ENCODE data around the gene GABBR2.
"Not testable (repeated sequence)": the region's sequence is repeated elsewhere in the genome, so short reads cannot be mapped to it uniquely, and the experiment has no call there.

Gene GABBR2

DNA sequence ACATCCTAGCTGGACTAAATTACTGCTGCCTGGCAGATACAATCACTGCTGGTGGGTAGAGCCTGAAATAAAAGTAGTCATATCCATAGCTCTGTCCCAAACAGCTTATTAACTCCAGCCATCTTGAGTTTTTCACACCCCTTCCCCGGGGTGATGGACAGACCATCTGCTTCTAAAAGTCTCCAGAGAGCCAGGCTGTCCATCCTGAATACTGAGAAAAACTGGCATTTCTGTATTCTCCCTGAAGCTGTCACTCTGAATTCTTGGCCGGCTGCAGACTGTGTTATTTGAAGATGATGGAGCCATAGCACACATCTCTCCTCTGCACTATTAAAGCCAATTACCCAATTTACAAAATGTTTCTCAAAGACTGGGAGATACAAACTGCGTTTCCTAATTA is 118.6 kb downstream of the GABBR2 start:
- Histone ChIP-seq H3K4me1 (ENCODE audit: control insufficient read depth, low read length) (no peaks in the 10 kb centered on the region), H3K9me3 (ENCODE audit: control insufficient read depth, insufficient read depth, low read length) (no peaks in the 10 kb centered on the region), H3K4me3 (ENCODE audit: low read length) (no peak overlapping the region), H3K4me2 (ENCODE audit: low read length) (no peak overlapping the region), H3F3A (ENCODE audit: control insufficient read depth, insufficient read depth) (no peaks in the 10 kb centered on the region), H3K27ac (ENCODE audit: low read depth, low read length) (no peak overlapping the region), H3K27me3 (ENCODE audit: control insufficient read depth, low read length) (no peaks in the 10 kb centered on the region; the same call in 1 of the 2 replicates), H3K79me2 (ENCODE audit: control insufficient read depth, low read length) (no peaks in the 10 kb centered on the region), H3K9me2 (replicated peaks; ENCODE audit: control insufficient read depth, low read length) (no peaks in the 10 kb centered on the region), H4K20me1 (ENCODE audit: control insufficient read depth, insufficient read depth, low read depth, low read length) (no peaks in the 10 kb centered on the region), H3K36me3 (ENCODE audit: control insufficient read depth, low read length) (no peaks in the 10 kb centered on the region)
- TF ChIP-seq, protein P1, sequence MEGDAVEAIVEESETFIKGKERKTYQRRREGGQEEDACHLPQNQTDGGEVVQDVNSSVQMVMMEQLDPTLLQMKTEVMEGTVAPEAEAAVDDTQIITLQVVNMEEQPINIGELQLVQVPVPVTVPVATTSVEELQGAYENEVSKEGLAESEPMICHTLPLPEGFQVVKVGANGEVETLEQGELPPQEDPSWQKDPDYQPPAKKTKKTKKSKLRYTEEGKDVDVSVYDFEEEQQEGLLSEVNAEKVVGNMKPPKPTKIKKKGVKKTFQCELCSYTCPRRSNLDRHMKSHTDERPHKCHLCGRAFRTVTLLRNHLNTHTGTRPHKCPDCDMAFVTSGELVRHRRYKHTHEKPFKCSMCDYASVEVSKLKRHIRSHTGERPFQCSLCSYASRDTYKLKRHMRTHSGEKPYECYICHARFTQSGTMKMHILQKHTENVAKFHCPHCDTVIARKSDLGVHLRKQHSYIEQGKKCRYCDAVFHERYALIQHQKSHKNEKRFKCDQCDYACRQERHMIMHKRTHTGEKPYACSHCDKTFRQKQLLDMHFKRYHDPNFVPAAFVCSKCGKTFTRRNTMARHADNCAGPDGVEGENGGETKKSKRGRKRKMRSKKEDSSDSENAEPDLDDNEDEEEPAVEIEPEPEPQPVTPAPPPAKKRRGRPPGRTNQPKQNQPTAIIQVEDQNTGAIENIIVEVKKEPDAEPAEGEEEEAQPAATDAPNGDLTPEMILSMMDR (IDR thresholded peaks at IDR 0.05; ENCODE audit: low read depth, low read length, poor library complexity, severe bottlenecking), result no peak
- no peak for TF ChIP-seq EZH2phosphoT487 (IDR thresholded peaks at IDR 0.05; ENCODE audit: borderline replicate concordance, low read length)

DNA sequence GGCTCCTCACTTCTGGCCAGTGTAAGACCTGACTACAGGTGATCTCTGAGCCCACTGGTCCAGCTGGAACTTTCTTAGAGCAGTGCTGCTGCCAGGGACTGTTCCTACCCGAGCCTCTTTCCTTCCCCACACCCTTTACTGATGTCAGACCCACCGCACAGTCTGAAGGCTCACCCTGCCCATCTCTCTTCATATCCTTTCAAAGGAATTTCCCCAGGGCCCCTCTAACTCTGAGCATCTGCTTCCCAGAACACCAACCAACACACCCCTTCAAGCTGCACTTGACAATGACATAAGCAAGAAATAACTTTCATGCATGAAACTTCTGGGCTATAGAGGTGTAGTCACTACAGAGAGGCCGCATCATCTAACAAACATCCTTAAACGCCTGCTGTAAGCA is 119.6 kb downstream of the GABBR2 start:
- Histone ChIP-seq H3K4me1 (ENCODE audit: control insufficient read depth, low read length) (peaks cover under 1% of the 10 kb centered on the region; the same call in 1 of the 2 replicates), H3K4me3 (ENCODE audit: low read length) (no peak overlapping the region), H3K79me2 (ENCODE audit: control insufficient read depth, low read length) (no peaks in the 10 kb centered on the region), H4K20me1 (ENCODE audit: control insufficient read depth, insufficient read depth, low read depth, low read length) (no peaks in the 10 kb centered on the region), H3K9me2 (replicated peaks; ENCODE audit: control insufficient read depth, low read length) (no peaks in the 10 kb centered on the region), H3F3A (ENCODE audit: control insufficient read depth, insufficient read depth) (no peaks in the 10 kb centered on the region), H3K27ac (ENCODE audit: low read depth, low read length) (no peak overlapping the region), H3K27me3 (ENCODE audit: control insufficient read depth, low read length) (no peaks in the 10 kb centered on the region; the same call in 1 of the 2 replicates), H3K9me3 (ENCODE audit: control insufficient read depth, insufficient read depth, low read length) (no peaks in the 10 kb centered on the region), H3K36me3 (ENCODE audit: control insufficient read depth, low read length) (no peaks in the 10 kb centered on the region), H3K4me2 (ENCODE audit: low read length) (no peak overlapping the region)
- TF ChIP-seq, protein P1 (IDR thresholded peaks at IDR 0.05; ENCODE audit: low read depth, low read length, poor library complexity, severe bottlenecking), result no peak
- TF ChIP-seq EZH2phosphoT487 (IDR thresholded peaks at IDR 0.05; ENCODE audit: borderline replicate concordance, low read length), result no peak

DNA sequence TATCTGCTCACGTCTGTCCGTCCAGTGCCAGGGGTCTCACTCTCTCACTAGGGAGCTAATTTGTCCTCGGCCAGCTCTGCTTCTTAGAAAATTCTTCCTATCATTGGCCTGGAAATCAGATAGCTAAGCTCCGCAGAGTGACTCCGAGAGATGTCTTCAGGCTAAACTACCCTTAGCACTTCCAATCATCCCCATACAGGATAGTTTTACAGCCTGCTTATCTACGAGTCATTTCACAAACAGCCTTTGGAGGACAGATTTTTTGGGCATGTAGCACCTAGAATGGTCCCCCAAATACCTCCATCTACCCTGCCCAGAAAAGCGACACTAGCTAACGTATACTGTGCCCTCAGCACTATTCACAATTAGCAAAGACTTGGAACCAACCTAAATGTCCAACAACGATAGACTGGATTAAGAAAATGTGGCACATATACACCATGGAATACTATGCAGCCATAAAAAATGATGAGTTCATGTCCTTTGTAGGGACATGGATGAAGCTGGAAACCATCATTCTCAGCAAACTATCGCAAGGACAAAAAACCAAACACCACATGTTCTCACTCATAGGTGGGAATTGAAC is 123.8 kb downstream of the GABBR2 start:
- not testable (repeated sequence) for H3K36me3 ChIP-seq (ENCODE audit: control insufficient read depth, low read length); H3K4me2 ChIP-seq (ENCODE audit: low read length); H3K27me3 ChIP-seq (ENCODE audit: control insufficient read depth, low read length); H3K4me1 ChIP-seq (ENCODE audit: control insufficient read depth, low read length); H4K20me1 ChIP-seq (ENCODE audit: control insufficient read depth, insufficient read depth, low read depth, low read length); H3F3A ChIP-seq (ENCODE audit: control insufficient read depth, insufficient read depth); H3K79me2 ChIP-seq (ENCODE audit: control insufficient read depth, low read length); H3K4me3 ChIP-seq (ENCODE audit: low read length); H3K9me2 ChIP-seq (replicated peaks; ENCODE audit: control insufficient read depth, low read length); H3K27ac ChIP-seq (ENCODE audit: low read depth, low read length); H3K9me3 ChIP-seq (ENCODE audit: control insufficient read depth, insufficient read depth, low read length)

DNA sequence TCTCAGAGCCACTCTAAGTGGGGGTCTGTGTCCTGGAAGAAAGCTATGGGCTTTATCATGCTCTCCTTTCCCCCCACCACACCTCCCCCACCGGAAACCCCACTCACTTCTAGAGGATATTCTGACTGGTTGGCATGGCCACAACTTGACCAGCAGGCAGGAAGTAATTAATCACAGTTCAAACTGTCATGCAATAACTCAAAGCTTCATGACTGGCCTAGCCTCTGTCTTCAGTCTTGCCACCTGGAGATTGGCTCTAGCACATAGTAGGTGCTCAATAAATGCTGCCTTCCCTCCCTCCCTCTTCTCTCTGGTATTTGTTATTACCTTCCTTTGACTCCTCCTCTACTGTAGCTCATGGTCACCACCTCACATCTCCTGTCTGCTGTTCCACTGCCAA is 124.7 kb downstream of the GABBR2 start:
- H3K4me3 ChIP-seq (ENCODE audit: low read length), result no peak overlapping the region
- H3K4me2 ChIP-seq (ENCODE audit: low read length), result no peak overlapping the region
- TF ChIP-seq, protein P1 (IDR thresholded peaks at IDR 0.05; ENCODE audit: low read depth, low read length, poor library complexity, severe bottlenecking), result no peak
- TF ChIP-seq EZH2phosphoT487 (IDR thresholded peaks at IDR 0.05; ENCODE audit: borderline replicate concordance, low read length), result no peak
- H3K79me2 ChIP-seq (ENCODE audit: control insufficient read depth, low read length), result no peaks in the 10 kb centered on the region
- H3F3A ChIP-seq (ENCODE audit: control insufficient read depth, insufficient read depth), result no peaks in the 10 kb centered on the region
- no peak overlapping the region for H3K27ac ChIP-seq (ENCODE audit: low read depth, low read length)
- no peaks in the 10 kb centered on the region for H3K36me3 ChIP-seq (ENCODE audit: control insufficient read depth, low read length)
- H3K27me3 ChIP-seq (ENCODE audit: control insufficient read depth, low read length), result peaks cover 2% of the 10 kb centered on the region; the same call in 1 of the 2 replicates
- H3K4me1 ChIP-seq (ENCODE audit: control insufficient read depth, low read length), result peaks cover 4% of the 10 kb centered on the region
- H3K9me3 ChIP-seq (ENCODE audit: control insufficient read depth, insufficient read depth, low read length), result no peaks in the 10 kb centered on the region
- H4K20me1 ChIP-seq (ENCODE audit: control insufficient read depth, insufficient read depth, low read depth, low read length), result no peaks in the 10 kb centered on the region
- no peaks in the 10 kb centered on the region for H3K9me2 ChIP-seq (replicated peaks; ENCODE audit: control insufficient read depth, low read length)
